Glomerular endothelial cell (primary cell): ENCODE measurements around the gene FGF2. TPM values are rescaled to one million over a fixed set of nuclear protein-coding genes. Genes with fewer than 3 reads are reported as not detected.
"Not testable (repeated sequence)": the region's sequence is repeated elsewhere in the genome, so short reads cannot be mapped to it uniquely, and the experiment has no call there.

ENCODE experiments used
- DNase-seq: peaks from one replicate; pipeline ENCODE4 v3.0.0-alpha.2; 2011; ENCODE audit warnings: low read depth, low spot score; ENCODE audit errors: extremely low read depth
- total RNA-seq: library from RNA; depleted of rRNA; stranded (reverse); fragments of >200 nt; gene quantifications from 2 replicates; pipeline ENCODE4 v1.2.3, GENCODE V29; 2015

The FGF2 gene
- total RNA-seq, 1 donor from 2014 or later: 4.9 TPM

GRCh38 chr4:122845066-122845465, 18.4 kb downstream of the FGF2 start:
- no peak for DNase-seq

- no peak for DNase-seq
These were observed 19.1 kb downstream of the FGF2 start for GRCh38 chr4:122845760-122846159.

GRCh38 chr4:122847931-122848330, 21.3 kb downstream of the FGF2 start:
- no peak for DNase-seq

GRCh38 chr4:122849789-122850188, 23.2 kb downstream of the FGF2 start:
- DNase-seq: not testable (repeated sequence)

- no peak for DNase-seq
These were observed 24.9 kb downstream of the FGF2 start for GRCh38 chr4:122851568-122851967.

- DNase-seq: no peak
These were observed 28.1 kb downstream of the FGF2 start for GRCh38 chr4:122854447-122855352.

- no peak for DNase-seq
These were observed 28.8 kb downstream of the FGF2 start for GRCh38 chr4:122855353-122855890.

GRCh38 chr4:122857160-122857559, 30.5 kb downstream of the FGF2 start:
- DNase-seq: no peak

GRCh38 chr4:122858705-122859104, 32.1 kb downstream of the FGF2 start:
- no peak for DNase-seq

- DNase-seq: no peak
These were observed 34.7 kb downstream of the FGF2 start for GRCh38 chr4:122861172-122861943.

- no peak for DNase-seq
These were observed 37.0 kb downstream of the FGF2 start for GRCh38 chr4:122863639-122864038.

- no peak for DNase-seq
These were observed 38.8 kb downstream of the FGF2 start for GRCh38 chr4:122865425-122865824.

GRCh38 chr4:122868235-122868634, 41.6 kb downstream of the FGF2 start:
- DNase-seq: not testable (repeated sequence)

- DNase-seq: no peak
These were observed 46.5 kb downstream of the FGF2 start for GRCh38 chr4:122873146-122873545.

- no peak for DNase-seq
These were observed 47.4 kb downstream of the FGF2 start for GRCh38 chr4:122873821-122874593.

GRCh38 chr4:122875949-122876348, 49.3 kb downstream of the FGF2 start:
- no peak for DNase-seq

GRCh38 chr4:122876456-122876855, 49.8 kb downstream of the FGF2 start:
- DNase-seq: no peak

- no peak for DNase-seq
These were observed 52.4 kb downstream of the FGF2 start for GRCh38 chr4:122879001-122879400.

GRCh38 chr4:122882857-122883735, 56.5 kb downstream of the FGF2 start:
- DNase-seq: no peak

GRCh38 chr4:122884499-122884898, 57.9 kb downstream of the FGF2 start:
- DNase-seq: no peak
